Measurements from ENCODE around the gene SLC29A1. TPM values are rescaled to one million over a fixed set of nuclear protein-coding genes. Genes with fewer than 3 reads are reported as not detected.
A peak's percentile ranks its signal among the peaks of the same experiment; 100 is the strongest.

SLC29A1 gene
- total and polyA plus RNA-seq, 2 experiments from 2014 or later: 23.3 to 30.8 TPM

DNA sequence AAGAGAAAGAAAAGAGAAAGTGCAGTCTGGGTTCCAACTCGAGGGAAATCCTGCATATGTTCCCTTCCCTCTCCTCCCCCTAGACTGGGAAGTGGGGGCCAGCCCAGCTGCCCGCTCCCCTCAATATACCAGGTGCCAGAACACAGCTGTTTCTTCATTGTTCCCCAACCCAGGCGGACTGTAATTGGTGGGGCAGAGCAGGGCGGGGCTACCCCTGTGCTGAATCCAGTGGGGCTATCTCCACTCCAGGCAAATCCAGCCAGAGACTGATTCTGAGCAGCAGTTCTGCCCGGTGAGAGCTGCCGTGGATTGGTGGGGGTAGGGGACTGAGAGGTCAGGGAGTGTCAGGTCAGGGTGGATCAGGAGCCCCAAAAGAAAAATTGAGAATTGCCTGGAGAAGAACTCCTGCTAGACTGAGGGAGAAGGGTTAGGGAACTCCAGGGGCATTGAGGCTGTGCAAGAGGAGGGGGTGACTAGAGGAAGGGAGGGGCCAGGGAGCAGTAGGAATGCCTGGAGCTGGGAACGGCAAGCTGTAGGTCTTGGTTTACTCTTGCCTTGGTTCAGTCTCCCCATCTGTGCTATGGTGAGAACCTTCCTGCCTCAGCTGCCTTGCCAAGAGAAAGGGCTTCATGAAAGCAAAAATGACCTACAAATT lies 6.6 kb upstream of the SLC29A1 start, which contains the start of gene MYMX:
TSS of gene MYMX (plus strand) at position 250 of the 655 bp plus-strand sequence. CDS start 546 bp downstream, outside the sequence.
- H3K79me2 ChIP-seq: peaks cover 3% of the 10 kb centered on the region
- no peak for DNase-seq (ENCODE audit: low spot score)
- no peak within 1 kb of the TSS for H3K4me3 ChIP-seq
- no peak within 1 kb of the TSS for H2AFZ ChIP-seq
- H3K27ac ChIP-seq: no peak within 1 kb of the TSS
- no peaks in the 10 kb centered on the region for H4K20me1 ChIP-seq (ENCODE audit: insufficient read depth, poor library complexity, severe bottlenecking)
- H3K4me1 ChIP-seq (ENCODE audit: insufficient read depth): peaks cover 23% of the 10 kb centered on the region
- WGBS (ENCODE audit: low lambda C conversion rate, missing lambda C conversion rate): 38% methylated on average over 7 of the region's 7 CpGs
- no peaks in the 10 kb centered on the region for H3K9me2 ChIP-seq (replicated peaks; ENCODE audit: insufficient read depth)
- TF ChIP-seq, protein P1, sequence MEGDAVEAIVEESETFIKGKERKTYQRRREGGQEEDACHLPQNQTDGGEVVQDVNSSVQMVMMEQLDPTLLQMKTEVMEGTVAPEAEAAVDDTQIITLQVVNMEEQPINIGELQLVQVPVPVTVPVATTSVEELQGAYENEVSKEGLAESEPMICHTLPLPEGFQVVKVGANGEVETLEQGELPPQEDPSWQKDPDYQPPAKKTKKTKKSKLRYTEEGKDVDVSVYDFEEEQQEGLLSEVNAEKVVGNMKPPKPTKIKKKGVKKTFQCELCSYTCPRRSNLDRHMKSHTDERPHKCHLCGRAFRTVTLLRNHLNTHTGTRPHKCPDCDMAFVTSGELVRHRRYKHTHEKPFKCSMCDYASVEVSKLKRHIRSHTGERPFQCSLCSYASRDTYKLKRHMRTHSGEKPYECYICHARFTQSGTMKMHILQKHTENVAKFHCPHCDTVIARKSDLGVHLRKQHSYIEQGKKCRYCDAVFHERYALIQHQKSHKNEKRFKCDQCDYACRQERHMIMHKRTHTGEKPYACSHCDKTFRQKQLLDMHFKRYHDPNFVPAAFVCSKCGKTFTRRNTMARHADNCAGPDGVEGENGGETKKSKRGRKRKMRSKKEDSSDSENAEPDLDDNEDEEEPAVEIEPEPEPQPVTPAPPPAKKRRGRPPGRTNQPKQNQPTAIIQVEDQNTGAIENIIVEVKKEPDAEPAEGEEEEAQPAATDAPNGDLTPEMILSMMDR (IDR thresholded peaks at IDR 0.05; ENCODE audit: poor library complexity): no peak
- no peak for TF ChIP-seq EZH2phosphoT487 (IDR thresholded peaks at IDR 0.05; ENCODE audit: low read depth, severe bottlenecking, unreplicated experiment)
- TF ChIP-seq EZH2 (IDR thresholded peaks at IDR 0.05; ENCODE audit: borderline replicate concordance): no peak
- no peaks in the 10 kb centered on the region for H3K27me3 ChIP-seq
- no peak within 1 kb of the TSS for H3K4me2 ChIP-seq
- H3K36me3 ChIP-seq (replicated peaks; ENCODE audit: insufficient read depth, low read depth): no peaks in the 10 kb centered on the region
- H3K9me3 ChIP-seq (ENCODE audit: low read depth): no peaks in the 10 kb centered on the region

DNA sequence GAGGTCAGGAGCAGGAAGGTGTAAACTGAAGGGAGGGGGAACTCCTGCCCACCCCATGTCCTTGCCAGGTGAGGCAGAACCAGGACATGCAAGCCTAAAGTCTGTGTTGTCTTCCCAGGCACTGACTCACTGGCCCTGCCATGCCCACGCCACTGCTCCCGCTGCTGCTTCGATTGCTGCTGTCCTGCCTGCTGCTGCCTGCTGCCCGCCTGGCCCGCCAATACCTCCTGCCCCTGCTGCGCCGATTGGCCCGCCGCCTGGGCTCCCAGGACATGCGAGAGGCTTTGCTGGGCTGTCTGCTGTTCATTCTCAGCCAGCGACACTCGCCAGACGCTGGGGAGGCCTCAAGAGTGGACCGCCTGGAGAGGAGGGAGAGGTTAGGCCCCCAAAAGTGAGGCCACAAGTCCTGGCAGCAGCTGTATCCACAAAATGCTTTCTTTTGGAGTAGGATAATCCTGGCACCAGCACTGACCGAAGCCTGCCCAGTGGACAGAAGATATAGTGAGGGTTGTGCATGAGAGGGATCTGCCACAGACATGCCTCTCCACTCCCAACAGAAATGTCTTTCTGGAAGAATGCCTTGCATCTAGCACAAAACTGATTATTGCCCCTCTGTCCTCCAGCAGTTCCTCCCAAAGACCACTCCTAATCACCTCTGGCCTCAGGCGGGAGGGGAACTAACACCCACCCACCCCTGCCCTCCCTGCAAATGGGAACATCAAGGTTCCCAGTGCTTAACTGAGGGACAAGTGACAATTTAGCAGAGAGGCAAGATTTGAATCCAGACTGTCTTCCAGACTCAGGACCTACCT lies 5.9 kb upstream of the SLC29A1 start:
- no peak overlapping the region for H2AFZ ChIP-seq
- H3K36me3 ChIP-seq (replicated peaks; ENCODE audit: insufficient read depth, low read depth): no peaks in the 10 kb centered on the region
- no peak overlapping the region for H3K4me2 ChIP-seq
- WGBS (ENCODE audit: low lambda C conversion rate, missing lambda C conversion rate): 67% methylated on average over 16 of the region's 16 CpGs
- H3K4me1 ChIP-seq (ENCODE audit: insufficient read depth): peaks cover 23% of the 10 kb centered on the region
- no peaks in the 10 kb centered on the region for H4K20me1 ChIP-seq (ENCODE audit: insufficient read depth, poor library complexity, severe bottlenecking)
- peaks cover 3% of the 10 kb centered on the region for H3K79me2 ChIP-seq
- H3K9me2 ChIP-seq (replicated peaks; ENCODE audit: insufficient read depth): no peaks in the 10 kb centered on the region
- no peaks in the 10 kb centered on the region for H3K27me3 ChIP-seq
- no peak overlapping the region for H3K4me3 ChIP-seq
- H3K9me3 ChIP-seq (ENCODE audit: low read depth): no peaks in the 10 kb centered on the region
- peak overlapping the region; percentile 48 for H3K27ac ChIP-seq
- TF ChIP-seq EZH2phosphoT487 (IDR thresholded peaks at IDR 0.05; ENCODE audit: low read depth, severe bottlenecking, unreplicated experiment): no peak
- TF ChIP-seq, protein P1 (IDR thresholded peaks at IDR 0.05; ENCODE audit: poor library complexity): no peak
- no peak for DNase-seq (ENCODE audit: low spot score)

DNA sequence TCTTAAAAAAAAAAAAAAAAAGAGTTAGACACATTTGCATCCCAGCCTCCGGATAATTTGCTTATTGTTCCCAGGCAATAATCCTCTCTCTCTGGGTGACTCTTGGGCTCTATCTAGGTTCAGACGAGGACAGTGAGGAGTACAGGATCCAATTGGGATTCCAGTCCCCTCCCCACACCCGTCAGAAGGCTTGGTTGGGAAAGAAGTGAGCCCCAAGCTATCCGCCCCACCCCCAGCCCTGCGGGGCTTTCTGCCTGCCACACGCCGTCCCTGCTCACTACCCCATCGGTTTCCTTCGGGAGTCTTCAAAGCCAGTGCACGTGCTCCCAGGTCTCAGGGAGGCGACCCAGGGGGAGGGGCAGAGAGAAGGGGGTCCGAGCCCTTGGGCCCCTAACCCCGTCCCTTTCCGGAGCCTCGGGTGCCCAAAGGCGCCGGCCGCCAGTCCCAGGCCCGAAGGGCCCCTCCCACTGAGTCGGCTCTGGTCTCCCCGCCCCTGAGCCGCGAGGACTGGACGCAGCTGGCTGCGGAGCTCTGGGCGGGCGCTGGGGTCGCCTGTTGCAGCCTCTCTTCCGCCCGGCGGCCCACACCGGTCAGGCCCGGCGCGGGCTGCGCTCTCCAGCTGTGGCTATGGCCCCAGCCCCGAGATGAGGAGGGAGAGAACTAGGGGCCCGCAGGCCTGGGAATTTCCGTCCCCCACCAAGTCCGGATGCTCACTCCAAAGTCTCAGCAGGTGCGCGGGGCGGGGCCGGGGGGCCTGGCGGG lies 4.2 kb upstream of the SLC29A1 start:
- Histone ChIP-seq H3K4me3 (peak overlapping the region; percentile 54), H3K9me2 (replicated peaks; ENCODE audit: insufficient read depth) (no peaks in the 10 kb centered on the region), H2AFZ (peak overlapping the region; percentile 38), H3K79me2 (peaks cover 3% of the 10 kb centered on the region), H3K27me3 (no peaks in the 10 kb centered on the region), H3K4me2 (peak overlapping the region; percentile 95), H4K20me1 (ENCODE audit: insufficient read depth, poor library complexity, severe bottlenecking) (no peaks in the 10 kb centered on the region), H3K36me3 (replicated peaks; ENCODE audit: insufficient read depth, low read depth) (no peaks in the 10 kb centered on the region), H3K9me3 (ENCODE audit: low read depth) (no peaks in the 10 kb centered on the region), H3K27ac (peak overlapping the region; percentile 48), H3K4me1 (ENCODE audit: insufficient read depth) (peaks cover 35% of the 10 kb centered on the region)
- WGBS (ENCODE audit: low lambda C conversion rate, missing lambda C conversion rate): 4% methylated on average over 44 of the region's 45 CpGs
- DNase-seq (ENCODE audit: low spot score): peak; percentile 91
- TF ChIP-seq EZH2 (IDR thresholded peaks at IDR 0.05; ENCODE audit: borderline replicate concordance): no peak
- no peak for TF ChIP-seq EZH2phosphoT487 (IDR thresholded peaks at IDR 0.05; ENCODE audit: low read depth, severe bottlenecking, unreplicated experiment)
- TF ChIP-seq, protein P1 (IDR thresholded peaks at IDR 0.05; ENCODE audit: poor library complexity): no peak
